Measurements from ENCODE around the gene OR1K1.
"Not testable (repeated sequence)": the region's sequence is repeated elsewhere in the genome, so short reads cannot be mapped to it uniquely, and the experiment has no call there.

Gene OR1K1

GRCh38 chr9:122827761-122828093 lies 27.8 kb downstream of the OR1K1 start:
- TF ChIP-seq CTCF (conservative IDR thresholded peaks at IDR 0.05), result no peak
- H3K27ac ChIP-seq, result peak overlapping the region; percentile 88

- H3K27ac ChIP-seq, result peak overlapping the region; percentile 88
These were observed 29.0 kb downstream of the OR1K1 start for GRCh38 chr9:122828965-122829284.

- no peak overlapping the region for H3K27ac ChIP-seq
- TF ChIP-seq CTCF (conservative IDR thresholded peaks at IDR 0.05), result no peak
These were observed 32.3 kb downstream of the OR1K1 start for GRCh38 chr9:122832194-122832593.

- no peak for TF ChIP-seq CTCF (conservative IDR thresholded peaks at IDR 0.05)
- no peak overlapping the region for H3K27ac ChIP-seq
These were observed 35.4 kb downstream of the OR1K1 start for GRCh38 chr9:122835313-122835731.

GRCh38 chr9:122837266-122837850 lies 37.4 kb downstream of the OR1K1 start:
- TF ChIP-seq CTCF (conservative IDR thresholded peaks at IDR 0.05), result no peak
- H3K27ac ChIP-seq, result no peak overlapping the region

- not testable (repeated sequence) for H3K27ac ChIP-seq
These were observed 38.5 kb downstream of the OR1K1 start for GRCh38 chr9:122838441-122838840.

GRCh38 chr9:122841501-122841900 lies 41.6 kb downstream of the OR1K1 start:
- no peak overlapping the region for H3K27ac ChIP-seq
- TF ChIP-seq CTCF (conservative IDR thresholded peaks at IDR 0.05), result no peak

- H3K27ac ChIP-seq, result no peak overlapping the region
- no peak for TF ChIP-seq CTCF (conservative IDR thresholded peaks at IDR 0.05)
These were observed 44.2 kb downstream of the OR1K1 start for GRCh38 chr9:122844137-122844536.

- H3K27ac ChIP-seq, result no peak overlapping the region
- TF ChIP-seq CTCF (conservative IDR thresholded peaks at IDR 0.05), result no peak
These were observed 45.2 kb downstream of the OR1K1 start for GRCh38 chr9:122845116-122845515.
